ENCODE results near the gene PSD4. TPM values are rescaled to one million over a fixed set of nuclear protein-coding genes. Genes with fewer than 3 reads are reported as not detected.

The PSD4 gene
- total and polyA plus RNA-seq, 2 of the 8 experiments (the other 6 are each of a cell fraction or from before 2014, with no cell fraction given), result 0.53 to 1.2 TPM

GRCh38 chr2:113157897-113158753 is 15.6 kb upstream of the PSD4 start (continued):
- no peak for TF ChIP-seq KDM4A (IDR thresholded peaks at IDR 0.05; ENCODE audit: low read depth, low read length, severe bottlenecking)
- TF ChIP-seq RXRA (IDR thresholded peaks at IDR 0.05; ENCODE audit: insufficient read depth, low read depth, low read length), result no peak
- no peak for TF ChIP-seq TEAD4 (IDR thresholded peaks at IDR 0.05; ENCODE audit: low read depth, low read length)
- TF ChIP-seq SUZ12 (IDR thresholded peaks at IDR 0.05; ENCODE audit: low read length), result no peak
- no peak for TF ChIP-seq SP4 (IDR thresholded peaks at IDR 0.05; ENCODE audit: low read length)
- TF ChIP-seq CBX5 (IDR thresholded peaks at IDR 0.05; ENCODE audit: low read depth, low read length), result no peak
- TF ChIP-seq SIRT6 (IDR thresholded peaks at IDR 0.05; ENCODE audit: low read length), result no peak
- no peak for TF ChIP-seq USF2 (IDR thresholded peaks at IDR 0.05; ENCODE audit: low read length)
- no peak for TF ChIP-seq CHD7 (IDR thresholded peaks at IDR 0.05; ENCODE audit: insufficient replicate concordance, low read length)
